ENCODE measurements around the gene PTPRE.

Gene PTPRE

DNA sequence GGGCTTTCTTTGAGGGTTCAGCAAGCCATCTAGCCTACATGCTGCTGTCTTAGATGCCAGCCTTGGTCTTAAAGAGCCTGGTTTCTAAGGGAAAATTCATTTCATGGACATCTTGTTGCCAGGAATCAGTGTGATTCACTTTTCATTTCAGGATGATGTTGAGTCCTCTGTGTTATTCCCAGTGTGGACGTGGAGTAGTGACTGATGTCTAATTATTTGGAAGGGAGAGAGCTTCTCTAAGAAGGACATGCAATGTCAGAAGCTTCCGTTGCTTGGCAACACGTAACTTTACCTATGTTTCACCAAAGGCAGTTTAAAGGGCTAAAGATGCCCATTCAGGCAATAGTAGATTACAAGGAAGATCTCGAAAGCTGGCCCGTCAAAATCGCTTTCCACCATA, 89.0 kb downstream of the PTPRE start:
- no peak for DNase-seq (ENCODE audit: low read depth, low spot score)
- no peak overlapping the region for H3K4me3 ChIP-seq (ENCODE audit: low read depth, low read length)
- TF ChIP-seq, protein P1, sequence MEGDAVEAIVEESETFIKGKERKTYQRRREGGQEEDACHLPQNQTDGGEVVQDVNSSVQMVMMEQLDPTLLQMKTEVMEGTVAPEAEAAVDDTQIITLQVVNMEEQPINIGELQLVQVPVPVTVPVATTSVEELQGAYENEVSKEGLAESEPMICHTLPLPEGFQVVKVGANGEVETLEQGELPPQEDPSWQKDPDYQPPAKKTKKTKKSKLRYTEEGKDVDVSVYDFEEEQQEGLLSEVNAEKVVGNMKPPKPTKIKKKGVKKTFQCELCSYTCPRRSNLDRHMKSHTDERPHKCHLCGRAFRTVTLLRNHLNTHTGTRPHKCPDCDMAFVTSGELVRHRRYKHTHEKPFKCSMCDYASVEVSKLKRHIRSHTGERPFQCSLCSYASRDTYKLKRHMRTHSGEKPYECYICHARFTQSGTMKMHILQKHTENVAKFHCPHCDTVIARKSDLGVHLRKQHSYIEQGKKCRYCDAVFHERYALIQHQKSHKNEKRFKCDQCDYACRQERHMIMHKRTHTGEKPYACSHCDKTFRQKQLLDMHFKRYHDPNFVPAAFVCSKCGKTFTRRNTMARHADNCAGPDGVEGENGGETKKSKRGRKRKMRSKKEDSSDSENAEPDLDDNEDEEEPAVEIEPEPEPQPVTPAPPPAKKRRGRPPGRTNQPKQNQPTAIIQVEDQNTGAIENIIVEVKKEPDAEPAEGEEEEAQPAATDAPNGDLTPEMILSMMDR (IDR thresholded peaks at IDR 0.05; ENCODE audit: low read depth, low read length): no peak
- in situ Hi-C loops (cut with HindIII; ENCODE audit: low sequenced_read_pairs): no loop called here

DNA sequence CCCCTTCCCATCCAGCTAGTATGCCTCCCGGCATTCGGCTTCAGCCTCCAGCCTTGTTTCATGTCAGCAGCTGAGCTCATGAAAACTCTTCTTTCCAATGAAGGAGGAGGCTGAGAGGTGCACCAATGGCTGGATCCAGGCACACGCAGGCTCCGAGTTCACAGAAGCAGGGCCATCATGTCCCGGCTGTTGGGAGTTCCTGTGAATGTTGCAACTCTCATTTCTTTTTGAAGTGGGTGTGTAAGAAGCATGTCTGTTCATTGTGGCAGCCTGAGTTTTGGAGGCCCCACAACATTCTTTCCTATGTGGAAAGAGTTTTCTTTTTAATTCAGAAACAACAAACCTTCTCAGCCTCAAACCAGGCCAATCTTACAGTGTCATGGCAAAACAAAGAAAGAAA, 89.7 kb downstream of the PTPRE start:
- H3K4me3 ChIP-seq (ENCODE audit: low read depth, low read length): no peak overlapping the region
- in situ Hi-C loops (cut with HindIII; ENCODE audit: low sequenced_read_pairs): no loop called here
- TF ChIP-seq, protein P1 (IDR thresholded peaks at IDR 0.05; ENCODE audit: low read depth, low read length): no peak
- no peak for DNase-seq (ENCODE audit: low read depth, low spot score)

DNA sequence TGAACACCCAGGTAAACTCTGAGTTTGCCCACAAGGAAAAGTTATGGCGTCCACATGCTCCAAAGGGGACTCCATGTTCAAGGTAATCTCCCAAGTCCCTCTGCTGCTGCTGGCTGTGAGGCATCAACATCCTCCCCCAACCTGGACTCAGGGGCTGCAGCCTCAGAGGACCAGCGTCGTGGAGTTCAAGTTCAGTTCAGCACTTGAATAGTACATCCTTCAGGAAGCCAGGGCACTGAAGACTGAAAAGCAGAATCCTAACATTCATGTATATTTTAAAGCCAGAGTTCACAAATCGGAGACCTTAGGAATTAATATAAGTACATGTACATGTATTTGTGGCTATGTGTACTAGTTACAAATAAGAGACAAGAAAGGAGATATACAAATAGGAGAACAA, 90.4 kb downstream of the PTPRE start:
- in situ Hi-C loops (cut with HindIII; ENCODE audit: low sequenced_read_pairs): no loop called here
- TF ChIP-seq, protein P1 (IDR thresholded peaks at IDR 0.05; ENCODE audit: low read depth, low read length): no peak
- no peak overlapping the region for H3K4me3 ChIP-seq (ENCODE audit: low read depth, low read length)
- DNase-seq (ENCODE audit: low read depth, low spot score): no peak

DNA sequence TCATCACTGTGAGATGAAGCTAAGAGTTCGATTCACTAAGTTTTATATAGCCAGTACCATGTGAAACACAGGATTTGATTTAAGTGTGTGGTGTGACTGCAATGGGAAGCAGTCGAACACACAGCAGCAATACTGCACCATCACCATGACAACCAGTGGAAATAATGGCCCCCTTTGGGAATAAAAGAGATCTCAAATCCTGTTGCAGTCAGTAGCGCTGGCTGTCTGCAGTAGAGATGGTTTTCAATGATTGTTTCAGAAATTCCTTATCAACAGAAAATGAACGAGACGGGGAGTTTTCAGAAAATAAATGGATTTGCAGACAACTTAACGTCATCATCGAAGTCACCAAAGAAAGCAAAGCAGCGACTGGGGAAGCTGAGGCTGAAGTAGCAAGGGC, 91.0 kb downstream of the PTPRE start:
- no peak overlapping the region for H3K4me3 ChIP-seq (ENCODE audit: low read depth, low read length)
- TF ChIP-seq, protein P1 (IDR thresholded peaks at IDR 0.05; ENCODE audit: low read depth, low read length): no peak
- DNase-seq (ENCODE audit: low read depth, low spot score): no peak
- in situ Hi-C loops (cut with HindIII; ENCODE audit: low sequenced_read_pairs): no loop called here

DNA sequence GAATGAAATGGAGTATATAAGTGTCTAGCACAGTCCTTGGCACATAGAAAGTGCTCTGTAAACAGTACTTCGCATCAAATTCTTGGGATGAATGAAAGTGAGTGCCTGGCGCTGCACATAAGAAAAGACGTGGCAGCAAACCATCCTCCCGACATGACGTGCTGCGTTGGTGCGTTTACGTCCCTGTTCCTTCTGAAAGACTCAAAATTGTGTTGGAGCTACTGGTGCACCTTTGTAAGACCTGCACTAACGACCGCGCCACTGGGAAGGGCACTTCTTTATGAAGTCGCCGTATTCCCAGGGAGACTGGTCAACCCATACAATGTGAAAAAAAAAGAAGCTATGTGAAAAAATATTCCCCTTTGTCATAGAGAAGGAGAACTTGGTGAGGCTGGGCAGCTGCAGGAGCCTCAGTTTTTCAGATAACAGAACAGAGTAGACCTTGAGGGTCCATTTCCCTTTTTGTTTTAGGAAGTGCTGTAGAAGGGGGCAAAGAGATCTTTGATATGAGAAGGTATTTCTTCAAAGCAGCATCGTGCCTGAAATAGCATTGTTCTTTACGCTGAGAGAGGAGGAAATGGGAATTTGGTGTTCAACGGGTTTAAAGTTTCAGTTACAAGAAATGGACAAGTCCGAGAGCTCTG, 91.7 kb downstream of the PTPRE start:
- in situ Hi-C loops (cut with HindIII; ENCODE audit: low sequenced_read_pairs): no loop called here

DNA sequence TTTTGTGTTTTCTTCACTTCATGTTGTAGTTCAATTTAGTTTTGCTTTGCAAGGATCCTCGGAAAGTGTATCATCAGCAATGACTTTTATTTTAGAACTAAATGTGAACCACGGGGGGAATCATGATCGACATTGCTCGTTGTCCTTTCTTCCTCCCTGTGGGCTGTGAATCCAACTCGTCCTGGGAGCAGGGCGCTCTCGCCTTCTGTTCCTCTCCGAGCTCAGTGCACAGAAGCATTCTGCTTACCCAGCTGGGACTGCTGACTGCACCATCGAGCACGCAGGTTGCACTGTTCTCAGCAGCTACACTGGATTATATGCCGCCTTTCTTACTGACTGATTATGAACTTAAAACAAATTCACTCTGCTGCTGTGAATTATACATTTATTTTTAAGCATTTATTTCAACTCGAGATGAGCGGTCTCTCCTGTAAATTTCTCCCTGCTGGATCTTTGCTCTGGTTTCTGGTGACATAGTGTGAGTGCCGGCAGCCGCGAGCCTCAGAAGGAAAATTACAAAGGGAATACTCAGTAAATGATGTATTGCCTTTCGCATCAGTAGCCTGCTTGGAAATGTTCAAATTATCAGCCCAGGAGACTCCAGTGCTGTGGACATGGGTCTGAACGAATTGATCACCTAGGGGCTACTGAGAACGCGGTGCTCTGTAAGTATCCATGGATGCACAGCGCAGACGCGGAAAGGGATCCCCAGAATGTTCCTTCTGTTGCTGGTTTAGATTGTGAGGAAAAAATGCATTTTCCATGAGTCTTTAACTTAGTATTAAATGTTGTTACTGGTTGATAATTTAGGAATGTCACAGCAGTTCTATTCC, 92.6 kb downstream of the PTPRE start:
- no peak for DNase-seq (ENCODE audit: low read depth, low spot score)
- in situ Hi-C loops (cut with HindIII; ENCODE audit: low sequenced_read_pairs): no loop called here

More for the DNA sequence above, 91.7 kb downstream of the PTPRE start:
- DNase-seq (ENCODE audit: low read depth, low spot score): no peak
- H3K4me3 ChIP-seq (ENCODE audit: low read depth, low read length): no peak overlapping the region
- TF ChIP-seq, protein P1 (IDR thresholded peaks at IDR 0.05; ENCODE audit: low read depth, low read length): no peak

More for the DNA sequence above, 92.6 kb downstream of the PTPRE start:
- H3K4me3 ChIP-seq (ENCODE audit: low read depth, low read length): no peak overlapping the region
- TF ChIP-seq, protein P1 (IDR thresholded peaks at IDR 0.05; ENCODE audit: low read depth, low read length): no peak
